ENCODE measurements around the gene PRPF6. TPM values are rescaled to one million over a fixed set of nuclear protein-coding genes. Genes with fewer than 3 reads are reported as not detected.

The PRPF6 gene
- total and polyA plus RNA-seq, 2 donors (not counting 1 experiment from before 2014, with no cell fraction given) = 31.7 to 82.9 TPM

- H3K27ac ChIP-seq (ENCODE audit: low read length in 2 of 2) = peak overlapping the region; percentile 77 to 83
- Mint-ChIP-seq H3K27me3 (no peaks in the 10 kb centered on the region), H3K4me1 (peaks cover 54% of the 10 kb centered on the region), H3K4me3 (peak overlapping the region; percentile 39), H3K9me3 (ENCODE audit: insufficient read depth) (no peaks in the 10 kb centered on the region), H3K27ac (peak overlapping the region; percentile 92)
- peaks cover 27 to 69% of the 10 kb centered on the region in 2 donors for H3K4me1 ChIP-seq (ENCODE audit: control insufficient read depth in 2 of 2, insufficient read depth in 2 of 2, low read length in 2 of 2)
- H3K9ac ChIP-seq (ENCODE audit: low read length) = peak overlapping the region; percentile 85
- POLR2A ChIA-PET = interaction anchor here (3.7 to 5.5 kb wide), 2 partner anchors 11 to 23 kb away, joined by 24 to 55 read pairs; no protein-coding TSS in a partner anchor
- peaks cover 20% of the 10 kb centered on the region for H3K79me2 ChIP-seq (ENCODE audit: control insufficient read depth, insufficient read depth, low read length)
- CTCF ChIA-PET = interaction anchor here (0.7 to 11.8 kb wide), 4 partner anchors 14 to 579 kb away, joined by 3 to 220 read pairs (median 34); partner anchors contain the start of gene TCEA2
- ATAC-seq (ENCODE audit: low read depth) = no peak
- no peaks in the 10 kb centered on the region for H3K27me3 ChIP-seq (replicated peaks in 1 of 4; ENCODE audit: control extremely low read depth in 1 of 4, control insufficient read depth in 3 of 4, insufficient read depth in 4 of 4, low read length in 3 of 4)
- H3K4me3 ChIP-seq (ENCODE audit: control extremely low read depth in 1 of 5, extremely low read depth in 1 of 5, insufficient read depth in 1 of 5, low read depth in 2 of 5, low read length in 4 of 5) = peak overlapping the region; percentile 80 to 98 (median 96)
- no peak for DNase-seq
- no peak overlapping the region for H2AFZ ChIP-seq (ENCODE audit: insufficient read depth, low read depth, low read length, poor library complexity, severe bottlenecking)
- intact Hi-C loops (cut with micrococcal nuclease) = loop anchor here (2.0 to 5.0 kb wide), 3 partner anchors 119 to 212 kb away; partner anchors contain the start of genes PCMTD2, TPD52L2 and UCKL1
- WGBS (ENCODE audit: insufficient coverage) = 80% methylated on average over 18 of the region's 22 CpGs
- H3K36me3 ChIP-seq (replicated peaks in 1 of 2; ENCODE audit: control extremely low read depth in 1 of 2, control insufficient read depth in 1 of 2, extremely low read depth in 1 of 2, insufficient read depth in 2 of 2, low read length in 1 of 2) = peaks cover 0 to 48% of the 10 kb centered on the region in 2 experiments
- H3K9me3 ChIP-seq (ENCODE audit: control extremely low read depth in 1 of 3, control insufficient read depth in 2 of 3, insufficient read depth in 1 of 3, low read length in 2 of 3) = no peaks in the 10 kb centered on the region
- peak overlapping the region; percentile 96 for H3K4me2 ChIP-seq (replicated peaks; ENCODE audit: low read depth, low read length, poor library complexity, severe bottlenecking)
- peaks cover 67% of the 10 kb centered on the region for H4K20me1 ChIP-seq (ENCODE audit: control insufficient read depth, insufficient read depth, low read length, poor library complexity, severe bottlenecking)
- no peak for TF ChIP-seq EZH2 (IDR thresholded peaks at IDR 0.05; ENCODE audit: borderline replicate concordance, insufficient read depth, low read depth, low read length, poor library complexity, severe bottlenecking)
- TF ChIP-seq CTCF (IDR thresholded peaks at IDR 0.05) = no peak
Observed at GRCh38 chr20:64076061-64076997, 95.4 kb downstream of the PRPF6 start.
